ENCODE data around the gene ERCC5.

ERCC5 gene

DNA sequence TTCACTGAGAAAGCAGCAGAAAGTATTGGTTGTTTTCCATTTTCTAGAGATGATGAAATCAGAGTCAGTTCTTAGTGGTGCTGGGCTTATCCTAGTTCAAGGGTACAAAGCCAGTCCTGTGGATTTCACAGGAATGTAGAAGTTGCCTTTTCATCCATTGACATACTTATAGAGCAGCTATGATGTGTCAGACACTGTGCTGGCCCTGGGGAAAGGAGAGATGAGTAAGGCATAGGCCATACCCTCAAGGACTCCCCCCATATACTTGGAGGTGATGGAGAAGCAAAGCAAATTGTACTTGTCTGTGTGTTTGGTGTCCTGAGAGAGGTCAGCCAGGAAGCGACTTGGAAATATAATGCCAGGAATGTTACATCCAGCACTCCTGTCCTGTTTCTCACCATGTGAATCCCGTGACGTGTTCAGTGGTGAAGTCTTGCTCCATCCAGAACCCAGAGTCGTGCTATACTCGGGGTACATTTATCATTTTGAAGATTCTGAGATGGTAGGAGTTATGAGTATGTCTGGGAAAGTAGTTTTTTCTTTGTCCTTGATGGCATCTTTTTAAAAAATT, 22.6 kb downstream of the ERCC5 start:
- no peaks in the 10 kb centered on the region for H3K9me3 Mint-ChIP-seq
- no peak overlapping the region for H3K27ac Mint-ChIP-seq
- H3K27me3 Mint-ChIP-seq, result no peaks in the 10 kb centered on the region
- ATAC-seq (no peak), DNase-seq (no peak)
- H3K4me1 Mint-ChIP-seq, result peaks cover 37% of the 10 kb centered on the region
- H3K4me3 Mint-ChIP-seq, result no peak overlapping the region

GRCh38 chr13:102869948-102870676, 24.3 kb downstream of the ERCC5 start:
- peak overlapping the region in 1 of 2 donors; percentile 5 for H3K27ac Mint-ChIP-seq
- ATAC-seq (peak; percentile 26), DNase-seq (no peak)
- H3K9me3 Mint-ChIP-seq, result no peaks in the 10 kb centered on the region
- no peak overlapping the region for H3K4me3 Mint-ChIP-seq
- peaks cover 32% of the 10 kb centered on the region for H3K4me1 Mint-ChIP-seq
- H3K27me3 Mint-ChIP-seq, result no peaks in the 10 kb centered on the region

- H3K4me1 Mint-ChIP-seq, result peaks cover 33% of the 10 kb centered on the region
- no peak overlapping the region for H3K4me3 Mint-ChIP-seq
- ATAC-seq (peak; percentile 68), DNase-seq (peak; percentile 24 to 40)
- no peaks in the 10 kb centered on the region for H3K27me3 Mint-ChIP-seq
- no peaks in the 10 kb centered on the region for H3K9me3 Mint-ChIP-seq
- no peak overlapping the region for H3K27ac Mint-ChIP-seq
Measured at GRCh38 chr13:102870677-102871415, 25.0 kb downstream of the ERCC5 start.

- no peak overlapping the region for H3K27ac Mint-ChIP-seq
- H3K4me1 Mint-ChIP-seq, result peaks cover 33% of the 10 kb centered on the region
- H3K4me3 Mint-ChIP-seq, result peak overlapping the region in 1 of 2 donors; percentile 34
- no peak for ATAC-seq
- DNase-seq, result no peak
- no peaks in the 10 kb centered on the region for H3K9me3 Mint-ChIP-seq
- H3K27me3 Mint-ChIP-seq, result no peaks in the 10 kb centered on the region
Measured at GRCh38 chr13:102872131-102872530, 26.3 kb downstream of the ERCC5 start.

DNA sequence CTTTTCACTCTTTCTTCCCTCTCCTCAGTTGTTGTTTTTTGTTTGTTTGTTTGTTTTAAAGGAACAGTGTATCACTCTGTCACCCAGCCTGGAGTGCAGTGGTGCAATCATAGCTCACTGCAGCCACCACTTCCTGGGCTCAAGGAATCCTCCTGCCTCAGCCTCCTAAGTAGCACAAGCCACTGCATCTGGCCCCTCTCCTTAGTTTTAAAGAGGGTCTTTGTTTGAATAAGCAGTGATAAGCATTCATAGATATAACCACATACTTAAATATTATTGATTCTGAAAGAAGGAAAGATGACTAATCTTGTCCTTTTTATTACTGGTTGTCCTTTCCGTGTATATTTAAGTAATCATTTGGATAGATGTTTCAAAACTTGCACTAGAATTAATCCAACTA, 26.7 kb downstream of the ERCC5 start:
- peak overlapping the region in 1 of 2 donors; percentile 22 for H3K27ac Mint-ChIP-seq
- peaks cover 33% of the 10 kb centered on the region for H3K4me1 Mint-ChIP-seq
- H3K9me3 Mint-ChIP-seq, result no peaks in the 10 kb centered on the region
- ATAC-seq, result peak; percentile 33
- no peak for DNase-seq
- peak overlapping the region; percentile 27 to 34 for H3K4me3 Mint-ChIP-seq
- no peaks in the 10 kb centered on the region for H3K27me3 Mint-ChIP-seq

GRCh38 chr13:102873653-102874052, 27.8 kb downstream of the ERCC5 start:
- no peak overlapping the region for H3K27ac Mint-ChIP-seq
- DNase-seq (no peak), ATAC-seq (peak; percentile 90)
- H3K4me1 Mint-ChIP-seq, result peaks cover 33% of the 10 kb centered on the region
- no peaks in the 10 kb centered on the region for H3K27me3 Mint-ChIP-seq
- H3K9me3 Mint-ChIP-seq, result no peaks in the 10 kb centered on the region
- no peak overlapping the region for H3K4me3 Mint-ChIP-seq

- Mint-ChIP-seq H3K27ac (peak overlapping the region in 1 of 2 donors; percentile 55), H3K4me1 (peaks cover 26% of the 10 kb centered on the region), H3K4me3 (no peak overlapping the region), H3K9me3 (no peaks in the 10 kb centered on the region), H3K27me3 (no peaks in the 10 kb centered on the region)
- DNase-seq (no peak), ATAC-seq (no peak)
Measured at GRCh38 chr13:102875256-102875655, 29.4 kb downstream of the ERCC5 start.

- H3K27me3 Mint-ChIP-seq, result no peaks in the 10 kb centered on the region
- ATAC-seq (no peak), DNase-seq (no peak)
- peaks cover 10% of the 10 kb centered on the region for H3K4me1 Mint-ChIP-seq
- H3K4me3 Mint-ChIP-seq, result no peak overlapping the region
- no peak overlapping the region for H3K27ac Mint-ChIP-seq
- H3K9me3 Mint-ChIP-seq, result no peaks in the 10 kb centered on the region
Measured at GRCh38 chr13:102877303-102877702, 31.5 kb downstream of the ERCC5 start.

DNA sequence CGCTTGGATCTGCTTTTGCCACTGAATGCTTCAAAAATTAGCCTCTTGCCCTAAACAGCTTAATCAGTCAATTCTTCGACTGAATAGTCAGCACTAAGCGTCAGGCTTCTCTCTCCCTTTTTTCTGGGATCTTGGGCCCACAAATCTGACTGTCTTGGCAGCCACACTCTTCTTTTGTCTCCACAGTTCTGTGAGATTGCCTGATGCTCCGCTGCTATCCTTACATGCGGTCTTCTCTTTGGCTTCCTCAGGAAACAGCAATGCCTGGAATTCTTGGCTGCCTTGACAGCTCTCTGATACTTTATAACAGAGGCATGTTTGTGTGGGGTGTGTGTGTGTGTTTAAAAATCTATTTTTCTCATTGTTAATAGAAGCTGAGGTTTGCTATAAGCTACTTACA, 32.6 kb downstream of the ERCC5 start:
- Mint-ChIP-seq H3K27me3 (no peaks in the 10 kb centered on the region), H3K4me1 (peaks cover 6% of the 10 kb centered on the region), H3K4me3 (no peak overlapping the region), H3K9me3 (no peaks in the 10 kb centered on the region), H3K27ac (no peak overlapping the region)
- DNase-seq (no peak), ATAC-seq (no peak)

DNA sequence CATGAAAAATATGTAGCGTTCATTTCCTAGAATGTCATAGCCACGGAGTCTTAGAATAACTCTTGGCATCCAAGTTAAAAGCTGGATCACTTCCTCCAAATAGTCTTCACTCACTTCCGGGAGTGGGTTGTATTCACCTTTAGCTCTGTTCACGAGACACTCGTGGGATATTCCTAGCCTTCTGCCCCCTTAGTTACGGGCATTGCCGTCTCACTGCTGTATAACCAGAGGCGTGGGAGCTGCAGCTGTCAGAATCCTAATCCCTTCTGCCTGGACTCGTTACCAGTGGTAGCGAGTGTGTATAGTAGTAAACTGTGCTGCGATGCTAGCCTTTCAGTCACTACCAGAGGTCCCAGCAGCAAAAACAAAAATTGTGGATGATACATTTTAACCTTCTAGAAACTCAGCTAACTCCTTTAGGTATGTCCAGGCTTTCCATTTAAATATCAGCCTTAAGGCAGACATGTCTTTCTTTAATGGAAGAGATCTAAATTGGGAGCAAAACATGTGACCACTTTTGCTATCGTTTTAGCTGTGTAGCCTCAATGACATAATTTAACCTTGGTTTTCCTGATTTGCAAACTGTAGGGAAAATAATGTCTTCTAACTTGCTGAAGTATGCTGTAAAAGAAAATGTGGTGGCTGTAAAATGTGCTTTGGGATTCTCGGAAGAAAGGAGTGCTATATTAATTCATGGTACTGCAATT, 34.1 kb downstream of the ERCC5 start:
- Mint-ChIP-seq H3K27me3 (no peaks in the 10 kb centered on the region), H3K9me3 (no peaks in the 10 kb centered on the region), H3K4me1 (peaks cover 2% of the 10 kb centered on the region), H3K4me3 (no peak overlapping the region), H3K27ac (no peak overlapping the region)
- no peak for ATAC-seq
- no peak for DNase-seq

- no peak for DNase-seq
- no peaks in the 10 kb centered on the region for H3K9me3 Mint-ChIP-seq
- no peaks in the 10 kb centered on the region for H3K27me3 Mint-ChIP-seq
- no peak overlapping the region for H3K27ac Mint-ChIP-seq
- no peak overlapping the region for H3K4me3 Mint-ChIP-seq
- no peak for ATAC-seq
- no peaks in the 10 kb centered on the region for H3K4me1 Mint-ChIP-seq
Measured at GRCh38 chr13:102881819-102882686, 36.2 kb downstream of the ERCC5 start.

DNA sequence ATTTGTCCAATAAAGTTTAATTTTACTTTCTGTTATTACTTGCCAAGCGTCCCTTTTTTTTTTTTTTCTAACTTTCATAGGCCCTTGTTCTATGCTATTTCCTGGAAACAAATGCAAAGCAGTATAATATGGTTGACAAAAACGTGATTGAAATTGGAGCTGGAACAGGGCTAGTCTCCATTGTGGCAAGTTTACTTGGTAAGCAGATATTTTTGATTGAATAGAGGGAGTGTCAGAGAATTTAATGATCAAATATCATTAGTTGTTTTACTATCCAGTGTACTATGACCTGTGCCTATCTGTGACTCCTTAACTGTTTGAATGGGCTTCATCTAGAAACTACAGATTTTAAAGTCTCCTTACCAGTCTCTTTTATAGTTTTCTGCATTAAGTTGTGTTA, 46.7 kb downstream of the ERCC5 start:
- H3K27ac Mint-ChIP-seq, result no peak overlapping the region
- no peak overlapping the region for H3K4me3 Mint-ChIP-seq
- H3K27me3 Mint-ChIP-seq, result no peaks in the 10 kb centered on the region
- ATAC-seq (no peak), DNase-seq (no peak)
- H3K9me3 Mint-ChIP-seq, result no peaks in the 10 kb centered on the region
- no peaks in the 10 kb centered on the region for H3K4me1 Mint-ChIP-seq

DNA sequence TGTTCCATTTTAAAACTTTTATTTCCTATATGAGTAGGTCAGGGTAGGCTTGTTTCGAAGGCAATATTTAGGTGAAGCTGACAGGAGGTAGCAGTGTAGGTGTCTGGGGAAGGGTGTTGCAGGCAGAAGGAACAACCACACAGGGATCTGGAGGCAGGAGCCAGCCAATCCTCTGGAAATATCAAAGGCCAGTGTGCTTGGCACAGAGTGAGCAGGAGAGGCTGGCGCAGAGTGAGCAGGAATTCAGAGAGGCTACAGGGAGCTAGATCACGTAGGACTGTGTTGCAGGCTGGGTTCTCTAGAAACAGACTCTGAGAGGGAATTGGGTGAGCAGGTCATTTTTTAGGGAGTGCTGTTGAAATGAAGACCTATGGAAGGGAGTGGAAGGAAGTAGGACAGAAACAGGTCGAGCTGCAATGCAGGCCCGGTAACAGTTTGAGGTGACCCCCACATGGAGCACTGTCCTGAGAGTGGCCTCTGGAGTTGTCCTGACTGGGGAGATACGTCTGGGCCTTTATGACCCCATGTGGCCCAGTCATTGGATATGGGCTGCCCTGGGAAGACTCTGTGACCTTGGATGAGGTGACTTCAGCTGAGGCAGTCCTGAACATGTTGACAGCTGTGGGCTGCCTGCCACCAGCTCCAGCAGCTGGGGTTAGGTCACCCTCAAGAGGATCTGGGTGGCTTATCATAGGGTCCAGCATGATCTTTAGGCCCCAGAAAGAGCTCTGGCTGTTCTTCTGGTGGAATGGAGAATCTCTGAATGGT, 51.7 kb downstream of the ERCC5 start:
- Mint-ChIP-seq H3K27me3 (no peaks in the 10 kb centered on the region), H3K4me3 (no peak overlapping the region)

GRCh38 chr13:102900193-102900608, 54.4 kb downstream of the ERCC5 start:
- Mint-ChIP-seq H3K4me3 (no peak overlapping the region), H3K9me3 (no peaks in the 10 kb centered on the region)
- ATAC-seq, result no peak

More for the DNA sequence above, 51.7 kb downstream of the ERCC5 start:
- no peak for DNase-seq
- Mint-ChIP-seq H3K27ac (peak overlapping the region in 1 of 2 donors; percentile 79), H3K4me1 (no peaks in the 10 kb centered on the region), H3K9me3 (no peaks in the 10 kb centered on the region)
- ATAC-seq, result peak; percentile 37

More at GRCh38 chr13:102900193-102900608, 54.4 kb downstream of the ERCC5 start:
- H3K27ac Mint-ChIP-seq, result no peak overlapping the region
- no peaks in the 10 kb centered on the region for H3K4me1 Mint-ChIP-seq
- H3K27me3 Mint-ChIP-seq, result no peaks in the 10 kb centered on the region
- no peak for DNase-seq
